LNCaP clone FGC (cell line): Measurements from ENCODE around the gene CYB561D2.

Experiments used
- DNase-seq: peaks from one replicate; pipeline ENCODE4 v3.0.0-alpha.2; 2011; ENCODE audit warnings: low read depth
- H3K4me3 ChIP-seq: 2 replicates; pipeline ENCODE4 v1.5.1; 2011; ENCODE audit warnings: mild to moderate bottlenecking, low read depth, low read length, control low read depth
- CTCF ChIP-seq: IDR thresholded peaks from 2 replicates; pipeline ENCODE4 v1.5.1; 2012; ENCODE audit warnings: mild to moderate bottlenecking; ENCODE audit not compliant: control insufficient read depth, insufficient read depth; ENCODE audit errors: extremely low read depth

CYB561D2 gene

DNA sequence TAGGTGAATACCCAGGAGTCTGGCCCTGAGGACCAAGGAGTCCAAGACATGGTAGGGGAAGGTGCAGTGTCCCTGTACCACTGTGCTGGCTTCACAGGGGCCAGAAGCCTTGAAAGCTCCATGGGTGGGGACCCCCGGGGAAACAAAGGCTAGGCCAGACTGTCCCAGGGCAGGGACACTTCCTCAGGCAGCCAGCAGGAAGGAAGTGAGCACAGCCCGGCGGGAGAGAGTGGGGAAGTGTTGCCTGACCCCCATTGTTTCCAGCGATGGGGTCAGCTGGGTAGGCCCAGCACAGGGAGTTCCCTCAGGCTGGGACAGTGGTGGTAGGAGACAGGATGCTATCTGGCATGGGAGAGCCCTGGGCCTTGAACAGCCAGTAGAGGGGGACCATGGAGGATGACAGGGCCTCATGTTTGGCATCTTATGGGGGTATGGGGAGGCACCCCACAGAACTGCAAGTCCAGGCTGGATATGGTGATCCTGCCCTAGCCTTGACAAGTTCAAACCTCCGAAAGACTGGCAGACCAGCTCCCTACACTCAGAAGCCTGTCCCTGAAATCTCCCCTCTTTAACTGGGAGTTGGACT, 27.0 kb upstream of the CYB561D2 start:
- DNase-seq = no peak
- no peak overlapping the region for H3K4me3 ChIP-seq
- no peak for TF ChIP-seq CTCF

- no peak overlapping the region for H3K4me3 ChIP-seq
- peak; percentile 88 for TF ChIP-seq CTCF
- no peak for DNase-seq
These were observed 26.1 kb upstream of the CYB561D2 start for GRCh38 chr3:50324351-50325112.

- no peak for DNase-seq
- H3K4me3 ChIP-seq = no peak overlapping the region
- TF ChIP-seq CTCF = no peak
These were observed 25.6 kb upstream of the CYB561D2 start for GRCh38 chr3:50325113-50325480.

- H3K4me3 ChIP-seq = no peak overlapping the region
- TF ChIP-seq CTCF = no peak
- no peak for DNase-seq
These were observed 25.0 kb upstream of the CYB561D2 start for GRCh38 chr3:50325497-50326181.

DNA sequence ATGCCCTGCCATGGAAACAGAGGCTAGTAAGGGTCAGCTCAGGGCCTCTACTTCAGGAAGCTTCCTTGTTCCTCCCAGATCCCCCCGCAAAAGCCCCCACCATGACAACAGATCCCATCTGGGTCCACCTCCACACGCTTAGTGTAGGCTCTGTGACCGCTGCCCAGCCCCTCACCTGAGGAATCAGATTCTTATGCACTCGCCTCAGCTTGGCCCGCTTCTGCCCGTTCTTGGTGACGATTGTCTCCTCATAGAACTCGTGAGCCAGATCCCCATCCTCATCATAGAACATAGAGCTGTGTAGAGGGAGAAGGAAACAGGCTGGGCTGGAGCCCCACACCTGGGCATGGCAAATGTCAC, 24.5 kb upstream of the CYB561D2 start:
- H3K4me3 ChIP-seq = no peak overlapping the region
- TF ChIP-seq CTCF = no peak
- DNase-seq = no peak

- TF ChIP-seq CTCF = no peak
- peak overlapping the region; percentile 100 for H3K4me3 ChIP-seq
- DNase-seq = no peak
These were observed 23.5 kb upstream of the CYB561D2 start for GRCh38 chr3:50327129-50327528.
